GM21576 (cell line): ENCODE data around the gene THSD8.

Source experiments
- ATAC-seq: cut with Tn5 transposase; IDR thresholded peaks from one replicate; pipeline ENCODE4 v1.9.1; 2021; ENCODE audit warnings: mild to moderate bottlenecking, moderate library complexity; ENCODE audit not compliant: unreplicated experiment

THSD8 gene

GRCh38 chr19:12847159-12848139 lies 45.6 kb downstream of the THSD8 start:
- ATAC-seq = peak; percentile 58
